DOHH2 (cell line): ENCODE data around the gene MAP2K7.

Source experiments
- H3F3A ChIP-seq: fragments of 200-600 bp; sonication (generic), shearing (Covaris generic); 2 replicates; pipeline ENCODE4 v1.6.0; 2016; ENCODE audit warnings: antibody characterized with exemption, mild to moderate bottlenecking; ENCODE audit not compliant: control insufficient read depth, insufficient read depth
- H3K27ac ChIP-seq: fragments of 200-600 bp; sonication (generic); 2 replicates; pipeline ENCODE4 v1.5.1; 2014; ENCODE audit warnings: low read depth, mild to moderate bottlenecking, low read length, moderate library complexity
- H3K27me3 ChIP-seq: fragments of 200-600 bp; sonication (generic); 2 replicates; pipeline ENCODE4 v1.6.1; 2014; ENCODE audit warnings: mild to moderate bottlenecking, low read length, mixed read lengths; ENCODE audit not compliant: control insufficient read depth
- H3K36me3 ChIP-seq: fragments of 200-600 bp; sonication (generic); 2 replicates; pipeline ENCODE4 v1.6.1; 2014; ENCODE audit warnings: mild to moderate bottlenecking, low read length, moderate library complexity, mixed read lengths; ENCODE audit not compliant: control insufficient read depth
- H3K4me1 ChIP-seq: fragments of 200-600 bp; sonication (generic); 2 replicates; pipeline ENCODE4 v1.6.1; 2014; ENCODE audit warnings: mild to moderate bottlenecking, low read length, mixed read lengths; ENCODE audit not compliant: control insufficient read depth
- H3K4me2 ChIP-seq: fragments of 200-600 bp; sonication (generic); 2 replicates; pipeline ENCODE4 v1.6.0; 2014; ENCODE audit warnings: mild to moderate bottlenecking, low read length, moderate library complexity
- H3K4me3 ChIP-seq: fragments of 200-600 bp; sonication (generic); 2 replicates; pipeline ENCODE4 v1.5.1; 2014; ENCODE audit warnings: mild to moderate bottlenecking, low read length, mixed read lengths
- H3K79me2 ChIP-seq: fragments of 200-600 bp; sonication (generic); 2 replicates; pipeline ENCODE4 v1.6.1; 2014; ENCODE audit warnings: mild to moderate bottlenecking, low read length, mixed read lengths; ENCODE audit not compliant: control insufficient read depth
- H3K9me2 ChIP-seq: fragments of 200-600 bp; sonication (generic); replicated peaks from 2 replicates; pipeline ENCODE4 v1.6.1; 2014; ENCODE audit warnings: mild to moderate bottlenecking, low read length, mixed read lengths; ENCODE audit not compliant: control insufficient read depth
- H3K9me3 ChIP-seq: fragments of 200-600 bp; sonication (generic); 2 replicates; pipeline ENCODE4 v1.6.1; 2014; ENCODE audit warnings: antibody characterized with exemption, low read length, mixed read lengths; ENCODE audit not compliant: control insufficient read depth, insufficient read depth
- H4K20me1 ChIP-seq: fragments of 200-600 bp; sonication (generic); 2 replicates; pipeline ENCODE4 v1.6.0; 2014; ENCODE audit warnings: low read depth, mild to moderate bottlenecking, antibody characterized with exemption, low read length, moderate library complexity; ENCODE audit not compliant: control insufficient read depth, insufficient read depth
- CTCF ChIP-seq: fragments of 200-600 bp; sonication (generic); IDR thresholded peaks from one replicate; pipeline ENCODE4 v1.5.1; 2014; ENCODE audit warnings: antibody characterized with exemption, mild to moderate bottlenecking, low read depth, low read length; ENCODE audit not compliant: poor library complexity, severe bottlenecking
- EZH2phosphoT487 ChIP-seq: fragments of 200-600 bp; sonication (generic); IDR thresholded peaks from 2 replicates; pipeline ENCODE4 v1.6.1; 2017; ENCODE audit warnings: borderline replicate concordance, mild to moderate bottlenecking, antibody characterized with exemption, low read length, moderate library complexity, mixed read lengths

Gene MAP2K7

DNA sequence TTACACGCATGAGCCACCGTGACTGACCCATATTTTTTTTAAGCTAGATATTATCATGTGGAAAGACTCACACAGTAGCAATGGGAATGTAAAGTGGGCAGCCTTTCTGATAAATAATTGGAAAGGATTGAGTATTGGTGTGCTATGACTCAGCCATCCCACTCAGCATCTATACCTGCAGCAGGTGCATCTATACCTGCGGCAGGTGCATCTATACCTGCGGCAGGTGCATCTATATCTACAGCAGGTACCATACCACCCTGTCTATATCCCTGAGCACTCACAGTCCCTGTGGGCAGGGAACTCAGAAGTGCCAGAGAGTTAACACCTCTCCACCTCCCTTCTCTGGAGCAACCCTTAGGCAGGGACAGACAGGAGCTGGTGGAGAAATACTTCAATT, 20.6 kb upstream of the MAP2K7 start:
- Histone ChIP-seq H3K4me1 (no peaks in the 10 kb centered on the region), H3K4me3 (no peak overlapping the region)

DNA sequence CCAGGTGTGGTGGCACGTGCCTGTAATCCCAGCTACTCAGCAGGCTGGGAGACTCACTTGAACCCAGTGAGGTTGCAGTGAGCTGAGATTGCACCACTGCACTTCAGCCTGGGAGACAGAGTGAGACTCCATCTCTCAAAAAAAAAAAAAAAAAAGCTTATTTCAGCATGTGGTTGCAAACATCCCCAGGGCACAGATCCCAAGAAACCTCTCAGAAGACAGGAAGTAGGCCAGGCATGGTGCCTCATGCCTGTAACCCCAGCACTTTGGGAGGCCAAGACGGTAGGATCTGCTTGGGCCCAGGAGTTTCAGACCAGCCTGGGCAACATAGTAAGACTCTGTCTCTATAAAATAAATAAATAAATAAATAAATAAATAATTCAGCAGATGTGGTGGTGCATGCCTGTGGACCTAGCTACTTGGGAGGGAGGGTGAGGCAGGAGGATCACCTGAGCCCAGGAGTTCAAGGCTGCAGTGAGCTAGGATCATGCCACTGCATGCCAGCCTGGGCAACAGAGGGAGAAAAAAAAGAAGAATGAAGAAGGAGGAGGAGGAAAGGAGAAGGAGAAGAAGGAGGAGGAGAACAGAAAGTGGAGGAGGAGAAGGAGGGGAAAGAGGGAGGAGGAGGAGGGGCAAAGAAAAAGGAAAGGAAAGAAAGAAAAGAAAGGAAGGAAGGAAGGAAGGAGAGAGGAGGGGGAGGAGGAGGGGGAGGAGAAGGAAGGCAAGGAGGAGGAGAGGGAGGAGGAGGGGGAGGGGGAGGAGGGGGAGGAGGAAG, 19.7 kb upstream of the MAP2K7 start:
- Histone ChIP-seq H3F3A (no peaks in the 10 kb centered on the region), H4K20me1 (no peaks in the 10 kb centered on the region), H3K4me1 (no peaks in the 10 kb centered on the region), H3K9me2 (no peaks in the 10 kb centered on the region), H3K4me2 (no peak overlapping the region), H3K9me3 (no peaks in the 10 kb centered on the region), H3K36me3 (no peaks in the 10 kb centered on the region), H3K27ac (no peak overlapping the region), H3K4me3 (no peak overlapping the region), H3K27me3 (peaks cover 12% of the 10 kb centered on the region), H3K79me2 (no peaks in the 10 kb centered on the region)
- no peak for TF ChIP-seq CTCF

More for the DNA sequence above, 20.6 kb upstream of the MAP2K7 start:
- no peaks in the 10 kb centered on the region for H3K36me3 ChIP-seq
- no peak overlapping the region for H3K27ac ChIP-seq
- no peaks in the 10 kb centered on the region for H4K20me1 ChIP-seq
- H3F3A ChIP-seq = no peaks in the 10 kb centered on the region
- H3K79me2 ChIP-seq = no peaks in the 10 kb centered on the region
- TF ChIP-seq CTCF (no peak), EZH2phosphoT487 (no peak)
- H3K27me3 ChIP-seq = peaks cover 4% of the 10 kb centered on the region; the same call in 1 of the 2 replicates
- H3K9me3 ChIP-seq = no peaks in the 10 kb centered on the region
- no peaks in the 10 kb centered on the region for H3K9me2 ChIP-seq
- H3K4me2 ChIP-seq = no peak overlapping the region

GRCh38 chr19:7885818-7886217, 17.9 kb upstream of the MAP2K7 start:
- H3K27me3 ChIP-seq = peaks cover 13% of the 10 kb centered on the region
- H3K36me3 ChIP-seq = no peaks in the 10 kb centered on the region
- H3K9me2 ChIP-seq = no peaks in the 10 kb centered on the region
- H3F3A ChIP-seq = no peaks in the 10 kb centered on the region
- H3K4me1 ChIP-seq = no peaks in the 10 kb centered on the region
- no peak overlapping the region for H3K4me2 ChIP-seq
- no peaks in the 10 kb centered on the region for H3K9me3 ChIP-seq
- H3K79me2 ChIP-seq = no peaks in the 10 kb centered on the region
- TF ChIP-seq CTCF = no peak
- TF ChIP-seq EZH2phosphoT487 = no peak
- no peak overlapping the region for H3K27ac ChIP-seq
- H3K4me3 ChIP-seq = no peak overlapping the region
- no peaks in the 10 kb centered on the region for H4K20me1 ChIP-seq
